ENCODE data around the gene CABP2.
"Not testable (repeated sequence)": the region's sequence is repeated elsewhere in the genome, so short reads cannot be mapped to it uniquely, and the experiment has no call there.

Gene CABP2

GRCh38 chr11:67493548-67494370 is 29.5 kb downstream of the CABP2 start:
- no peak for DNase-seq

DNA sequence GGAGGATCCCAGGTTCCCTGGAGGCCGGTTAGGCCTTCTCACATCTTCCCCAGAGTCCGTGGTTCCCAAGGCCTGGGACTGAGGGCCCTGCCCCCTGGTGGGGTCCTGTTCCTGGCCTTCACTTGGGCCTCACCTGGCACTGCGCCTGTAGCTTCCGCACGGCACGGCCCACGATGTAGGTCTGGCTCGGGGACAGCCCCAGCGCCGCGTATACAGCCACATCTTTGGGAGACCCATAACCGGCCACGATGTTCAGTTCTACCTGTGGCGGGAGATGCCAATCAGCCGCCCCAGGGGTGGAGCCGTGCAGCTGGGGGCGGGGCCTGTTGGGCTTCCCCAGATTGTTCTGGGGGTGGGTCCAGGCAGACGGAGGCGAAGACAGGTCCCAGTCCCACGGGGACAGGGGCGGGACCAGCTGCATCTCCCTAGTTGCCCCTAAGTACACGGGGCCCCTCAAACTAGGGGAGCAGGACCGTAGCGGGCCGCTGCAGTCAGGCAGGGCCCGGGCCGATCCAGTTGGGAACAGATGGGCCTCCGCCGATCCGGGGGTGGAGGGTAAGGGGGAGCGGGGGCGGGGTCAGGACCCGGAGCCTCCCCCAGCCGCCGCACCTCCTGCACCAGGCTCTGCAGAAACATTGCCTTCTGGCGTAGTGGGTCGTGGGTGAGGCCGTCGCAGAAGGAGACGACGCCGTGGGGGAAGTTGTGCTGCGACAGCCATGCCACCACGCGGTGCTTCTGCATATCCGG is 30.3 kb downstream of the CABP2 start:
- DNase-seq = no peak

GRCh38 chr11:67492069-67492727 is 31.0 kb downstream of the CABP2 start:
- no peak for DNase-seq

GRCh38 chr11:67491276-67492068 is 31.8 kb downstream of the CABP2 start:
- no peak for DNase-seq

DNA sequence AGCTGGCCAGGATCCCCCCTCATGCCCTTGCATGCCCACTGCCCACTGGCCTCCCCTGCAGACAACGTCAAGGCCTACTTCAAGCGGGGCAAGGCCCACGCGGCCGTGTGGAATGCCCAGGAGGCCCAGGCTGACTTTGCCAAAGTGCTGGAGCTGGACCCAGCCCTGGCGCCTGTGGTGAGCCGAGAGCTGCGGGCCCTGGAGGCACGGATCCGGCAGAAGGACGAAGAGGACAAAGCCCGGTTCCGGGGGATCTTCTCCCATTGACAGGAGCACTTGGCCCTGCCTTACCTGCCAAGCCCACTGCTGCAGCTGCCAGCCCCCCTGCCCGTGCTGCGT is 32.5 kb downstream of the CABP2 start:
- DNase-seq = no peak

GRCh38 chr11:67489885-67490726 is 33.1 kb downstream of the CABP2 start:
- no peak for DNase-seq

DNA sequence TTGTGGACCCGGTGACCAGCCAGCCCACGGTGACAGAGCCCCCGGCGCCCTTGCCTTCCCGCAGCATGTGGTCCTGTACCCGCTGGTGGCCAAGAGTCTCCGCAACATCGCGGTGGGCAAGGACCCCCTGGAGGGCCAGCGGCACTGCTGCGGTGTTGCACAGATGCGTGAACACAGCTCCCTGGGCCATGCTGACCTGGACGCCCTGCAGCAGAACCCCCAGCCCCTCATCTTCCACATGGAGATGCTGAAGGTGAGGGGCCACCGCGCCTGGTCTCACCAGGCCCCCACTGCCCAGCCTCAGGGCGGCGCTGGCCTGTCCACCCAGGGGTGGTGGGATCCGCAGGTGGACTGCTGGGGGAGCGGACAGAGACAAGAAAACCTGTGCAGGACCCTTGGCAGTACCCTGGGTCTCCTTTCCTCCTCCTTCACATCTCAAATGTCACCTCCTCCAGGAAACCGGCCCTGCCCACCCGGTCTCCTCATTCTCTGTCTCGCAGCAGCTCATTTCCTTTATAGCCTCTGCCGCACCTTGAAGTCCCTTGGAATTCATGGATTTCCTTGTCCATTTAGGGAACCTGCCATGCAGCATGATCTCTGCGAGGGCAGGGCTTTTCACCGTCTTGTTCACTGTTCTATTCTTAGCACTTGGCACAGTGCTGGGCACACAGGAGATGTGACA is 33.9 kb downstream of the CABP2 start:
- DNase-seq = no peak

GRCh38 chr11:67486481-67487195 is 36.6 kb downstream of the CABP2 start:
- DNase-seq = peak; percentile 71

DNA sequence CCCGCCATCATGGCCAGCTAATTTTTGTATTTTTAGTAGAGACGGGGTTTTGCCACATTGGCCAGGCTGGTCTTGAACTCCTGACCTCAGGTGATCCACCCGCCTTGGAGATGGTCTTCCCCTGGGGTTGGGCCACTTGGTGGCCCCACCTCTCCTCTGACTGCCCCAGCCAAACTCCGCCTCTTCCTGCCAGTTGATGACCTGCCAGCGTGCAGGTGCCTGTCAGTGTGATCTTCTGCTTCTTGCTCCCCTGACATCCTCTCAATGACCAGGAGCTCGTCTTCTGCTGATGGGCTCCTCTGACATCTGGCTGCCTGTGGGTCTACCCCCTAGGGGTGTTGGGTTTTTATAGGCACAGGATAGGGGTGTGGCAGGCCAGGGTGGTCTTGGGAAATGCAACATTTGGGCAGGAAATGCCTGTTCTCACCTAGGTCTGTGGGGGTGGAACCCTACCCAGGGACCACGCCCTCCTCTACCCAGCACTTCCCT is 37.3 kb downstream of the CABP2 start:
- not testable (repeated sequence) for DNase-seq

DNA sequence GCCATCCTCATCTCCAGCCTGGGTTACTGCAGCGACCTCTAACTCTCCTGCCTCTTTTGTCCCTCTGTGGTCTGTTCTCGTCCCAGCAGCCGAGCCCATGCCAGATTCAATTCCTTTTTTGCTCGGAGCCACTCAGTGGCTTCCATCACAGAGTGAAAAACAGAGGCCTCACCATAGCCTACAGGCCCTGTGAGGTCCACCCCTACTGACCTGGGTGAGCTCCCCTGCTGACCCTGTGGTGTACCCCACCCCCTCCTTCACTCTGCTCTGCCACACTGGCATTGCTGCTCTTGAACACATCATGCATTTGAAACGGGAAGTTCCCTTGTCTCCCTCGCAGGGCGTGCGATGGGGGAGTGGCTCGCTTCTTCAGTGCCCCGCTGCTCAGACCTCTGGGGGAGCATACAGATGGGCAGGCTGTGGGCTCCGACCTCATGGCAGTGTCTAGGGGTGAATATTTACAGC is 38.4 kb downstream of the CABP2 start:
- DNase-seq = peak; percentile 65

GRCh38 chr11:67483831-67484665 is 39.2 kb downstream of the CABP2 start:
- no peak for DNase-seq

GRCh38 chr11:67482827-67483798 is 40.1 kb downstream of the CABP2 start, which contains the start of gene AIP:
Gene AIP, plus strand, starts transcription at chr11:67483026. Its CDS starts 133 bp downstream, at chr11:67483159.
- DNase-seq = peak; percentile 97

DNA sequence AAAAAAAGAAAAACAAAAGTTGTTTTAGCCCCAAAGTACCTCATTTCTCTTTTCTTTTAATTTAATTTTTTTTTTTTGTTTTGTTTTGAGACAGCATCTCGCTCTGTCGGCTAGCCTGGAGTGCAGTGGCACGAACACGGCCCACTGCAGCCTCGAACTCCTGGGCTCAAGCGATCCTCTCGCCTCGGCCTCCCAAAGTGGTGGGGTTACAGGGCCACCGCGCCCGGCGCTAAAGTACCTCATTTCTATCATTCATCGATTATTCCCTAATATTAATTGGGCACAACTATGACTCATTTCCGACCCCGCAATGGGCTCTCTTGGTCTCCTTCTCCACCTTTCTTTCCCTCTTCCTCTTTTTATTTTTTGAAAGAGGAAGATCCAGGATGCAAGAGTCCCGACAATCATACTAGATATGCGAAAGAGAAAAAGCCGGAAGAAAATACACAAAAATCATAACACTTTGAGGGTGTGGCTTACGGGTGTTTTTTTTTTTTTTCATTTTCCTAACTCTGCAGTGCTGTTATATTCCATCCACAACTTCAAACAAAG is 40.9 kb downstream of the CABP2 start:
- DNase-seq = no peak

DNA sequence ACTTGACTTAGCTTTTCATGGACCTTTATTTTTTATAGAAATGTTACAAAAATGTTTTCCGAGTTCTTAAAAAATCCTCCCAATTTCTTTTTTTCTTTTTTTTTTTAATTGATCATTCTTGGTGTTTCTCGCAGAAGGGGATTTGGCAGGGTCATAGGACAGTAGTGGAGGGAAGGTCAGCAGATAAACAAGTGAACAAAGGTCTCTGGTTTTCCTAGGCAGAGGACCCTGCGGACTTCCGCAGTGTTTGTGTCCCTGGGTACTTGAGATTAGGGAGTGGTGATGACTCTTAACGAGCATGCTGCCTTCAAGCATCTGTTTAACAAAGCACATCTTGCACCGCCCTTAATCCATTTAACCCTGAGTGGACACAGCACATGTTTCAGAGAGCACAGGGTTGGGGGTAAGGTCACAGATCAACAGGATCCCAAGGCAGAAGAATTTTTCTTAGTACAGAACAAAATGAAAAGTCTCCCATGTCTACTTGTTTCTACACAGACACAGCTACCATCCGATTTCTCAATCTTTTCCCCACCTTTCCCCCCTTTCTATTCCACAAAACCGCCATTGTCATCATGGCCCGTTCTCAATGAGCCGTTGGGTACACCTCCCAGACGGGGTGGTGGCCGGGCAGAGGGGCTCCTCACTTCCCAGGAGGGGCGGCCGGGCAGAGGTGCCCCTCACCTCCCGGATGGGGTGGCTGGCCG is 45.7 kb downstream of the CABP2 start:
- DNase-seq = not testable (repeated sequence)

DNA sequence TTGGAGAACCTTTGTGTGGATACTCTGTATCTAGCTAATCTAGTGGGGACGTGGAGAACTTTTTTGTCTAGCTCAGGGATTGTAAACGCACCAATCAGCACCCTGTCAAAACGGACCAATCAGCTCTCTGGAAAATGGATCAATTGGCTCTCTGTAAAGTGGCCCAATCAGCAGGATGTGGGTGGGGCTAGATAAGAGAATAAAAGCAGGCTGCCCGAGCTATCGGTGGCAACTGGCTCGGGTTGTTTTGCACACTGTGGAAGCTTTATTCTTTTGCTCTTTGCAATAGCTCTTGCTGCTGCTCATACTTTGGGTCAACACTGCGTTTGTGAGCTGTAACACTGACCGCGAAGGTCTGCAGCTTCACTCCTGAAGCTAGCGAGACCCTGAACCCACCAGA is 46.6 kb downstream of the CABP2 start:
- DNase-seq = not testable (repeated sequence)

- DNase-seq = no peak
These were observed 50.4 kb downstream of the CABP2 start for GRCh38 chr11:67472882-67473281.

Data from activated CD4-positive, CD25-positive, alpha-beta regulatory T cell treated with anti-CD3 and anti-CD28 coated beads, Interleukin-2, amount 50 U/mL, for 72 hours (primary cell).